Activated T-helper 2 cell treated with anti-CD3 and anti-CD28 coated beads, Interferon-gamma antibody, Interleukin-2, Interleukin-4, amounts not matched to agents 10 μg/mL and 5 μg/mL and 100 μg/mL, durations not matched to agents 14 hours and 24 hours and 36 hours (primary cell): ENCODE results near the gene DIAPH2. TPM values are rescaled to one million over a fixed set of nuclear protein-coding genes. Genes with fewer than 3 reads are reported as not detected.

Experiments
- DNase-seq: peaks from one replicate; pipeline ENCODE4 v3.0.0; 2021; ENCODE audit warnings: low spot score
- H3K27ac Mint-ChIP-seq: one replicate; pipeline ENCODE4 v1.8.0; 2021; ENCODE audit warnings: mixed read lengths
- H3K27me3 Mint-ChIP-seq: one replicate; pipeline ENCODE4 v1.8.0; 2021; ENCODE audit warnings: low read depth, mixed read lengths
- H3K36me3 Mint-ChIP-seq: one replicate; pipeline ENCODE4 v1.8.0; 2021; ENCODE audit warnings: low read depth, mixed read lengths
- H3K4me1 Mint-ChIP-seq: one replicate; pipeline ENCODE4 v1.8.0; 2021; ENCODE audit warnings: low read depth, mixed read lengths
- H3K4me3 Mint-ChIP-seq: one replicate; pipeline ENCODE4 v1.8.0; 2021; ENCODE audit warnings: low read depth, mild to moderate bottlenecking, moderate library complexity, mixed read lengths
- H3K9me3 Mint-ChIP-seq: one replicate; pipeline ENCODE4 v1.8.0; 2021; ENCODE audit warnings: mixed read lengths
- intact Hi-C: fragments of 100-400 bp; cut with micrococcal nuclease; formaldehyde crosslinking; loops from one replicate; pipeline ENCODE4 v1.15.1; 2023
- total RNA-seq: library from RNA; stranded (reverse); gene quantifications from 2 replicates; pipeline ENCODE4 v1.2.3, GENCODE V29; 2022

DIAPH2 gene
- total RNA-seq, 1 donor from 2014 or later, result 14.9 TPM

DNA sequence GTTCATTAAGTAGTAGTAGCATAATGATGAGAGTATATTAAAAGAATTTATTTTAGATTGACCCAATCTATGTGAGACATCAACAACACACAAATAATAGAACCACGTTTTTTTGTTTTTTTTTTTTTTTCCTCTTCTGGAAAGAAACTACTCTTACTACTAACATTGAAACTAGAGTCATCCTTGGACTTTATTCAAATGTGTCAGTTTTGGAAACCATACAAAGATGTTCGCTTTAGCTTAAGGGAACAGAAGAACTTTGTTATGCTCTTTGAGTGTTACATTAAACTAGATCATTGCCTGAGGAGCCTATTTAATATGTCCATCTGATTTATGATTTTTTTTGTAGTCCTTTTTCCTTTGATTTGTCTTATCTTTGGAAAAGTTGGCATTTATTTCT is 365.8 kb downstream of the DIAPH2 start:
- no peak for DNase-seq
- H3K36me3 Mint-ChIP-seq, result no peaks in the 10 kb centered on the region
- H3K27ac Mint-ChIP-seq, result no peak overlapping the region
- H3K9me3 Mint-ChIP-seq, result no peaks in the 10 kb centered on the region
- peaks cover 8% of the 10 kb centered on the region for H3K4me1 Mint-ChIP-seq
- H3K4me3 Mint-ChIP-seq, result no peak overlapping the region
- intact Hi-C loops, result no loop called here
- no peaks in the 10 kb centered on the region for H3K27me3 Mint-ChIP-seq

DNA sequence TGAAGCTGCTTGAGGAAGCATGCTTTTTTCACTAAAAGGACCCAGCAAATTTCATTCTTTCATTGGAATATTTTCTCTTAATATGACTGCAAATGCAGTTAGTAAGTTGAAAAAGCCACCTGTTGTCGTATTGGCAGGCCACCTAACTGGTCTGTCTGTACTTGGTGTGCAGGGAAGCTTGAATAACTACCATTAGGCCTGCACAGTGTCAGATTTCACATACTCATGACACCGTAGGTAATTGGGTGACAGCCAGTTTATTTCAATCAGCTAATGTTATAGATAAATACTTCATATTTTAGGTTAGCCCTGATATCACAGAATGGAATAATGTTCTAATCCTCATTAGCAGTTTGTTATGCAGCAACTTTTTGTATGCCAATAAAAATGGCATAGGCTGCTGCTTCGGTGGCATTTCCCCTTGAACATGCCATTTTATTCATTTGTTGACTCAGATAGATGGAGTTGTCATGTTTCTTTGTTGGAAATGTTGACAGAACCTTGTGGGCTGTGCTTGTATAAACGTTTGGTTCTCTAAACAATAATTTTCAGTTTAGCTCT is 372.8 kb downstream of the DIAPH2 start:
- peaks cover 7% of the 10 kb centered on the region for H3K4me1 Mint-ChIP-seq
- no peak overlapping the region for H3K4me3 Mint-ChIP-seq
- H3K36me3 Mint-ChIP-seq, result no peaks in the 10 kb centered on the region
- no peak for DNase-seq
- no peaks in the 10 kb centered on the region for H3K9me3 Mint-ChIP-seq
- no peak overlapping the region for H3K27ac Mint-ChIP-seq
- no peaks in the 10 kb centered on the region for H3K27me3 Mint-ChIP-seq
- intact Hi-C loops, result no loop called here

GRCh38 chrX:97060020-97060419 is 375.4 kb downstream of the DIAPH2 start:
- Mint-ChIP-seq H3K4me3 (no peak overlapping the region), H3K27ac (no peak overlapping the region), H3K36me3 (no peaks in the 10 kb centered on the region), H3K4me1 (peaks cover 7% of the 10 kb centered on the region), H3K9me3 (no peaks in the 10 kb centered on the region), H3K27me3 (no peaks in the 10 kb centered on the region)
- intact Hi-C loops, result no loop called here
- no peak for DNase-seq

DNA sequence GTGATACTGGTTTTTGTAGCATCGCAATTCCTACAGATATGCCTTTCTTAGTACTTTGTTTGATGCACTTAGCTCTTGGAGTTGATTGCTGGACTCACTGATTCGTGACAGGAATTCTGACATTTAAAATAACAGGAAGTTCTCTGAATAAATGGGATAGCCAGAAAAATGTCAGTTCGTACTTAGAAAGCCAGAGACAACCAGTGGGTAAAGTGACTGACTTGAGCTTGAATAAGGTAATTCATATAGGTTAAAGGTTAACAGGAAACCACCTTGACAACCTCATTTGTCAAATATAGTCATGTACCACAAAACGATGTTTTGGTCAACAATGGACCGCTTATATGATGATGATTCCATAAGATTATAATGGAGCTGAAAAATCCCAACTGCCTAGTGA is 380.4 kb downstream of the DIAPH2 start:
- Mint-ChIP-seq H3K36me3 (no peaks in the 10 kb centered on the region), H3K4me3 (no peak overlapping the region), H3K27ac (no peak overlapping the region), H3K4me1 (peaks cover 4% of the 10 kb centered on the region), H3K27me3 (no peaks in the 10 kb centered on the region), H3K9me3 (no peaks in the 10 kb centered on the region)
- intact Hi-C loops, result no loop called here
- DNase-seq, result no peak

DNA sequence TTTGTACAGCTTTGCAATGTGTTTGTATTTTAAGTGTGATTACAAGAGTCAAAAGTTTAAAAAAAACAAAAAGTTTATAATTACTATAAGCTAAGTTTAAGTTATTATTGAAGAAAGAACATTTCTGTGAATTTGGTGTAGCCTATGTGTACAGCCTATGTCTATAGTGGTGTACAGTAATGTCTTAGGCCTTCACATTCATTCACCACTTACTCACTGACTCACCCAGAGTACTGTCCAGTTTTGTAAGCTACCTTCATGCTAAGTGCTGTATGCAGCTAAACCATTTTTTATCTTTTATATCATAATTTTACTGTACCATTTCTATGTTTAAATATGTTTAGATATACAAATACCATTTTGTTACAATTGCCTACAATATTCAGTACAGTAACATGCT is 381.3 kb downstream of the DIAPH2 start:
- Mint-ChIP-seq H3K27ac (no peak overlapping the region), H3K4me1 (peaks cover 4% of the 10 kb centered on the region), H3K27me3 (no peaks in the 10 kb centered on the region), H3K4me3 (no peak overlapping the region), H3K9me3 (no peaks in the 10 kb centered on the region), H3K36me3 (no peaks in the 10 kb centered on the region)
- intact Hi-C loops, result no loop called here
- no peak for DNase-seq

GRCh38 chrX:97066381-97066780 is 381.7 kb downstream of the DIAPH2 start:
- intact Hi-C loops, result no loop called here
- Mint-ChIP-seq H3K27me3 (no peaks in the 10 kb centered on the region), H3K4me3 (no peak overlapping the region), H3K4me1 (peaks cover 4% of the 10 kb centered on the region), H3K36me3 (no peaks in the 10 kb centered on the region), H3K27ac (no peak overlapping the region), H3K9me3 (no peaks in the 10 kb centered on the region)
- DNase-seq, result no peak

DNA sequence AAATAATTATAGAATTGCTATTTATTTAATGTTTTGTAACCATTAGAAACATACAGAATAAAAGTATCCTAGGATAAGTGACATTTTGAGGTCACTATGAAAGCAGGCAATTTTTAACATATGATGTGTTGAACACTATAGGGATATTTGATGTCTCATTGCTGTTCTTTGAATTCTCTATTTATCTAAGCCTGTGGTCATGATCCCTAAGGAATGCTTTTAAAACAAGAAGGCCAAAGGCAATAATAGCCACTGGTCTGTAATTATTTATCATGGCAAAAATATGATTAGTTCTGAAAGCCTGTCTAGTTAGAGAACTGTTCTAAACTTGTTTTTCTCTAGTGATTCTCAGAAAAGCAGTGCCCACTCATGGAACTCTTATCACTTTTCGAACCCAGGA is 385.7 kb downstream of the DIAPH2 start:
- Mint-ChIP-seq H3K9me3 (no peaks in the 10 kb centered on the region), H3K27ac (no peak overlapping the region)
- intact Hi-C loops, result no loop called here

DNA sequence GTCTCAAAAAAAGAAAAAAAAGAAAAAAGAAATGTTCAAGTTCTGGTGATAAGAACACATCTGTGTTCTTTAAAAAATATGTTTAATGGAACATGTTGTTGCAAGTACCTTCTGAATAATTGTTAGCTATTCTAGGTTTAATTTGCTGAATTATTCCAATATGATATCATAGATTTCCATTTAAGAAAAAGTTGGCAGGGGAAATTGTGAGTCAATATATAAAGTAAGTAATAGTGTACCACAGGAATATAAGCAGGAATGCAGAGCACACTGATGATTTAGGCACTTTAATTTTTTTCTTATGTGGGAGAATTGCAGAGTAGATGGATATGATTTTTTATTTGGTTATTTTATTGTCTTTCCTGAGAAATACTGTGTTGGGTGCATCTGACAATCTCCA is 389.8 kb downstream of the DIAPH2 start:
- no peak for DNase-seq
- Mint-ChIP-seq H3K27me3 (no peaks in the 10 kb centered on the region), H3K4me3 (no peak overlapping the region), H3K36me3 (peaks cover 8% of the 10 kb centered on the region), H3K9me3 (no peaks in the 10 kb centered on the region), H3K27ac (no peak overlapping the region), H3K4me1 (no peaks in the 10 kb centered on the region)
- intact Hi-C loops, result no loop called here

More for the DNA sequence above, 385.7 kb downstream of the DIAPH2 start:
- Mint-ChIP-seq H3K27me3 (no peaks in the 10 kb centered on the region), H3K4me1 (no peaks in the 10 kb centered on the region), H3K36me3 (peaks cover 5% of the 10 kb centered on the region), H3K4me3 (no peak overlapping the region)
- no peak for DNase-seq

GRCh38 chrX:97089116-97089515 is 404.5 kb downstream of the DIAPH2 start:
- intact Hi-C loops, result no loop called here
- Mint-ChIP-seq H3K36me3 (no peaks in the 10 kb centered on the region), H3K4me3 (no peak overlapping the region), H3K27ac (no peak overlapping the region), H3K9me3 (no peaks in the 10 kb centered on the region), H3K4me1 (no peaks in the 10 kb centered on the region), H3K27me3 (no peaks in the 10 kb centered on the region)
- DNase-seq, result no peak

DNA sequence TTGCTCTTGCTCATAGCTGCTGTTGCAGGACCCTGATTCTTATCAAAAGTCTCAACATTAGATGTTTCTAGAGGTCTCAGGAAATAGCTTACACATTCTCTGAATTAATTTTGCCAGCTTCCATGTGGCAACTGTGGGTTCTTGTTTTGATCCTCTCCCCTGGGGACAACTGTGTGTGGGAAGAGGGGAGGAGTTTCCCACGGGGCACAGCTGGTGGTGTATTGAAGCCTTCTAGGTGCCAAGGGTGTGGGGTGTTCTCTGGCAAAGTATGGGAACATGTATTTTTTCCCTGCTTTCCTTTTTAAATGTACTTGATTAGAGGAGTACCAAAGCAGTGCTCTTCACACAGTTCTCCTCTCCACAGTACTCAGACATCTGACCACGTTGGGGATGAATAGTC is 411.7 kb downstream of the DIAPH2 start:
- Mint-ChIP-seq H3K9me3 (no peaks in the 10 kb centered on the region), H3K36me3 (no peaks in the 10 kb centered on the region), H3K4me3 (no peak overlapping the region), H3K27me3 (no peaks in the 10 kb centered on the region), H3K4me1 (peaks cover 2% of the 10 kb centered on the region), H3K27ac (no peak overlapping the region)
- no peak for DNase-seq
- intact Hi-C loops, result no loop called here

- intact Hi-C loops, result no loop called here
- no peaks in the 10 kb centered on the region for H3K36me3 Mint-ChIP-seq
- H3K4me1 Mint-ChIP-seq, result no peaks in the 10 kb centered on the region
- no peak for DNase-seq
- no peaks in the 10 kb centered on the region for H3K9me3 Mint-ChIP-seq
- H3K4me3 Mint-ChIP-seq, result no peak overlapping the region
- H3K27ac Mint-ChIP-seq, result no peak overlapping the region
- no peaks in the 10 kb centered on the region for H3K27me3 Mint-ChIP-seq
Observed at GRCh38 chrX:97102938-97103337, 418.3 kb downstream of the DIAPH2 start.

- Mint-ChIP-seq H3K36me3 (no peaks in the 10 kb centered on the region), H3K27me3 (no peaks in the 10 kb centered on the region), H3K9me3 (no peaks in the 10 kb centered on the region), H3K27ac (no peak overlapping the region), H3K4me1 (no peaks in the 10 kb centered on the region), H3K4me3 (no peak overlapping the region)
- no peak for DNase-seq
- intact Hi-C loops, result no loop called here
Observed at GRCh38 chrX:97109730-97110129, 425.1 kb downstream of the DIAPH2 start.

DNA sequence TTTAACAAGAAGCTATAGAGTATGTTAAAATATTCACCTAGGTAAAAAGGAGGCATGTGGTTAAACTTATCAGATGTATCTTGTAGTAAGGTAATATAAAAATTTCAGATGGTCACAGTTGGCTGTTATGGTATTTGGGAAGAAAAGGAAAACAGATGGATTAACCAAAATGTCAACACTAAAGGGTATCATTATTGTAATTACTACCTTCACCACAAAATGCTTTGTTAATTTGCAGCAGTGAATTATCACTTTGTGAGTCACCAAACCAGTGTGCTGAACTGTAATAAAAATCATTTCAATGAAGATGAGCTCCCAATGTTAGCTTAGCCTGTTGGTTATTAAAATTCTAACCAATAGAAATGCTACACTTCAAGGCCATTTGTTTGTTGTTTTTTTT is 432.9 kb downstream of the DIAPH2 start:
- intact Hi-C loops, result no loop called here
- Mint-ChIP-seq H3K36me3 (peaks cover 4% of the 10 kb centered on the region), H3K4me1 (peaks cover 8% of the 10 kb centered on the region), H3K9me3 (no peaks in the 10 kb centered on the region), H3K27me3 (no peaks in the 10 kb centered on the region), H3K4me3 (no peak overlapping the region), H3K27ac (no peak overlapping the region)
- no peak for DNase-seq

DNA sequence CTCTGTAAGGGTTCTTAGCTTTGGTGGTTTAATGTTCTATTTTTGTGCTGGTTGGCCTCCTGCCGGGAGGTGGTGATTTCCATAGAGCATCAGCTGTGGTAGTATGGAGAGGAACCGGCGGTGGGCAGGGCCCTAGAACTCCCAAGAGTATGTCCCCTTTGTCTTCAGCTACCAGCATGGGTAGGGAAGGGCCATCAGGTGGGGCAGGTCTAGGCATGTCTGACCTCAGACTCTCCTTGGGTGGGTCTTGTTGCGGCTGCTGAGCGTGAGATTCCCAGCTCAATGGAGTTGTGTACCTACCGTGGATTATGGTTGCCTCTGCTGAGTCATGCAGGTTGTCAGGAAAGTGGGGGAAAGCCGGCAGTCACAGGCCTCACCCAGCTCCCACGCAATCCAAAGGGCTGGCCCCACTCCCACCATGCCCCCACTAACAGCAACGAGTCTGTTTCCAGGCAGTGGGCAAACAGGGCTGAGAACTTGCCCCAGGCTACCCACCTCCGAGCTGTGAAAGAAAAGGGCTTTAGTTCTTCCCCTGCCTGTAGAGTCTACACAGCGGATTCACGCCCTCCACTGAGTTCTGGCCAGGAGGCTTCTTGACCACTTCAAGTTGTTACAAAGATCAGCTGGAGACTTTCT is 434.9 kb downstream of the DIAPH2 start:
- peaks cover 8% of the 10 kb centered on the region for H3K4me1 Mint-ChIP-seq
- no peak overlapping the region for H3K27ac Mint-ChIP-seq
- H3K4me3 Mint-ChIP-seq, result no peak overlapping the region
- H3K27me3 Mint-ChIP-seq, result no peaks in the 10 kb centered on the region
- intact Hi-C loops, result no loop called here
- DNase-seq, result no peak
- no peaks in the 10 kb centered on the region for H3K9me3 Mint-ChIP-seq
- H3K36me3 Mint-ChIP-seq, result peaks cover 4% of the 10 kb centered on the region
